Measurements from ENCODE around the gene EPAS1. TPM values are rescaled to one million over a fixed set of nuclear protein-coding genes. Genes with fewer than 3 reads are reported as not detected.

The EPAS1 gene
- total RNA-seq, 1 donor from 2014 or later = 5.1 TPM

DNA sequence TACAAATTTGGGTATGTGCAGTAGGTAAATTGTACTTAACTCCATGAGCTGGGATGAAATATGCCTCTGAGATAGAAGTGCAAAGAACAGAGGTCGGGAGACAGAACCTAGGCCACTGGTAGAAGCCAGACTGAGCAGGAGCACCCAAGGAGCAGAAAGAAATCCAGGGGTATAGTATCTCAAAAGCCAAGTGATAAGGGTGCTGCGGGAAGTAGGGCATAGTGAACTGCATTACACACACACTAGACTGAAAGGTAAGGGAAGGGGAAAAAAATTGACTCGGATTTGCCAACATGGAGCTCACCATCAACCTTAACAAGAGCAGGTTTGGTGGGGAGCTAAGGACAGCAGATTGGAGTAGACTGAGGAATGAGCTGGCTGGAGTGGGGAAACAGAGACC is 92.8 kb downstream of the EPAS1 start:
- H3K9me3 Mint-ChIP-seq (ENCODE audit: low read depth) = no peaks in the 10 kb centered on the region
- H3K4me3 Mint-ChIP-seq (ENCODE audit: low read depth) = no peak overlapping the region
- H3K36me3 Mint-ChIP-seq (ENCODE audit: insufficient read depth) = no peaks in the 10 kb centered on the region
- no peak overlapping the region for H3K27ac Mint-ChIP-seq
- TF ChIP-seq, protein P1, sequence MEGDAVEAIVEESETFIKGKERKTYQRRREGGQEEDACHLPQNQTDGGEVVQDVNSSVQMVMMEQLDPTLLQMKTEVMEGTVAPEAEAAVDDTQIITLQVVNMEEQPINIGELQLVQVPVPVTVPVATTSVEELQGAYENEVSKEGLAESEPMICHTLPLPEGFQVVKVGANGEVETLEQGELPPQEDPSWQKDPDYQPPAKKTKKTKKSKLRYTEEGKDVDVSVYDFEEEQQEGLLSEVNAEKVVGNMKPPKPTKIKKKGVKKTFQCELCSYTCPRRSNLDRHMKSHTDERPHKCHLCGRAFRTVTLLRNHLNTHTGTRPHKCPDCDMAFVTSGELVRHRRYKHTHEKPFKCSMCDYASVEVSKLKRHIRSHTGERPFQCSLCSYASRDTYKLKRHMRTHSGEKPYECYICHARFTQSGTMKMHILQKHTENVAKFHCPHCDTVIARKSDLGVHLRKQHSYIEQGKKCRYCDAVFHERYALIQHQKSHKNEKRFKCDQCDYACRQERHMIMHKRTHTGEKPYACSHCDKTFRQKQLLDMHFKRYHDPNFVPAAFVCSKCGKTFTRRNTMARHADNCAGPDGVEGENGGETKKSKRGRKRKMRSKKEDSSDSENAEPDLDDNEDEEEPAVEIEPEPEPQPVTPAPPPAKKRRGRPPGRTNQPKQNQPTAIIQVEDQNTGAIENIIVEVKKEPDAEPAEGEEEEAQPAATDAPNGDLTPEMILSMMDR (IDR thresholded peaks at IDR 0.05; ENCODE audit: unreplicated experiment) = no peak
- no peaks in the 10 kb centered on the region for H3K4me1 Mint-ChIP-seq (ENCODE audit: low read depth)
- peaks cover 6% of the 10 kb centered on the region for H3K27me3 Mint-ChIP-seq
- DNase-seq (ENCODE audit: low spot score, unreplicated experiment) = no peak

DNA sequence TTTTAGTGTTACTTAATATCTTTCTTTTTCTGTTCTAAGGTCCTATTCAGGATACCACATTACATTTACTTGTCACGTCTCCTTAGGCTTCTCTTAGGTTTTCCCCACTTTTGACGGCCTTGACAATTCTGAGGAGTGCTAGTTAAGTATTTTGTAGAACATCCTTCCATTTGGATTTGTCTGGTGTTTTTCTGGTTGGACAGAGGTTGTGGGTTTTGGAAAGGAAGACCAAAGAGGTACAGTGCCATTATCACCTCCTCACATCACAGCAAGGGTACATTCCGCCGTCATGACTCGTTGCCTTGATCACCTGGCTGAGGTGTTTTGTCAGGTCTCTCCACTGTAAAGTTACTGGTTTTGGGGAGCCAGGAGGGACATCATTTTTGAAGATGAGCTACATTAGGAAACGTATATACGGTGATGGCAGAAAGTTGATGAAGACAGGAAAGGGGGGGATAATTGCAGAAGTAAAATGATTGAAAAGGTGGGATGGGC is 93.7 kb downstream of the EPAS1 start:
- Mint-ChIP-seq H3K4me1 (ENCODE audit: low read depth) (no peaks in the 10 kb centered on the region), H3K4me3 (ENCODE audit: low read depth) (no peak overlapping the region), H3K27me3 (peaks cover 6% of the 10 kb centered on the region), H3K36me3 (ENCODE audit: insufficient read depth) (no peaks in the 10 kb centered on the region), H3K27ac (no peak overlapping the region), H3K9me3 (ENCODE audit: low read depth) (no peaks in the 10 kb centered on the region)
- TF ChIP-seq, protein P1 (IDR thresholded peaks at IDR 0.05; ENCODE audit: unreplicated experiment) = no peak
- no peak for DNase-seq (ENCODE audit: low spot score, unreplicated experiment)

DNA sequence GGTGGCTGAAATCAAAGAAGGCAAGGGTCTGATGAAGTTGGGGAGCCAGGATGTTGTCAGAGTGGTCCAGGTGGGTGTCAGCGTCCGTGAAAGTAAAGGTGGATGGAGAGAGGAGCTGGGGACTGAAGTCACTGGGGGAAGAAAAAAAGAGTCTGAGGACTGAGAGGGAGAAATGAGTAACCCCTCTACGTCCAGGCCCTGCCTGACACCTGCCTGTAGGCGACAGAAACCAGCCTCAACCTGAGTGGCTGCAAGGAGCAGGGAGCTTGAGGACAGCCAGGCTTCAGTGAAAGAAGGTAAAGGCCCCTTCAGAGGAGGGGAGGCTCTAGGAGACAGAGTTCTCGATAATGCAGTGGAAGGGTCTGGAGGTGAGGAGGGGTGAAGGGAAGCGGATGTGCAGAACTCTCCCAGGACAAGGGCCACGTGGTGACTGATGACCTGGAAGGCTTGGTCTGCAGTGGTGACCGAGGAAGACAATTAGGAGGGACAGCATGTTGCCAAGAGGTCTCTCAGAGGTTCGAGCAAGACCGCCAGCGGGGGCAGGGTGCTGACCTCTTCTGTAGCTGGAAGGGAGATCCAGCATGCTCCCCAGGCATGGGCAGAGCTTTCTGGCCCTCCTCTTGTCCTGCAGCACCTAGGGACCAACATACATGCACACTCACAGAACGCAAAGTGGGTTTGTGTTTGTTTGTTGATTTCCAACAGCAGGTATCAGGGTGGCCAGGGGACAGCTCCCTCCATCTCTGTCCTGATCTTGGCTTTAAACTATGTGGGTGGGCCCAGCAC is 95.5 kb downstream of the EPAS1 start:
- no peak overlapping the region for H3K4me3 Mint-ChIP-seq (ENCODE audit: low read depth)
- H3K9me3 Mint-ChIP-seq (ENCODE audit: low read depth) = no peaks in the 10 kb centered on the region
- no peak overlapping the region for H3K27ac Mint-ChIP-seq

DNA sequence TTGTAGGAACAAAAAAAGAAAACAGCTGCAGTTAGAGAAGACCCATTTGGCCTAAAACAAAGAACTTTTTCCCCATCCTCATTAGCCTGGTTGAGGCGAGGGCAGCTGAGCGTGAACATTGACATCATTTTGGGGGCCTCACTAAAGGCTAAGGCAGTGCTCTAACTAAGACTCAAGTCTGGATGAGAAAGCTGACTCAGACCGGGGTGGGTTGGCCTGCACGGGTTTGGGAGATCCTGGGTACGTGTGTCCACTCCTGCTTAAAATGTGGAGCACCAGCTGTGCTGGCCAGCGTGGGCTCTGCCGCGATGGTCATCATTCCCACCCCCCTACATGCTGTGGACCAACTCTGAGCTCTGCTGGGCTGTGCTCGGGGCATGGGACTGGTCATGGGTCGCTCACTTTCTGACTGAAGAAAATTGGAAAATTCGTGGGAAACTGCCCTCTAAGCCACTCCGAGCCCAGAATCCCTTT is 96.2 kb downstream of the EPAS1 start:
- DNase-seq (ENCODE audit: low spot score, unreplicated experiment) = no peak
- H3K27ac Mint-ChIP-seq = no peak overlapping the region

More for the DNA sequence above, 95.5 kb downstream of the EPAS1 start:
- peaks cover 6% of the 10 kb centered on the region for H3K27me3 Mint-ChIP-seq
- no peak for DNase-seq (ENCODE audit: low spot score, unreplicated experiment)
- H3K4me1 Mint-ChIP-seq (ENCODE audit: low read depth) = no peaks in the 10 kb centered on the region
- H3K36me3 Mint-ChIP-seq (ENCODE audit: insufficient read depth) = no peaks in the 10 kb centered on the region
- TF ChIP-seq, protein P1 (IDR thresholded peaks at IDR 0.05; ENCODE audit: unreplicated experiment) = no peak

DNA sequence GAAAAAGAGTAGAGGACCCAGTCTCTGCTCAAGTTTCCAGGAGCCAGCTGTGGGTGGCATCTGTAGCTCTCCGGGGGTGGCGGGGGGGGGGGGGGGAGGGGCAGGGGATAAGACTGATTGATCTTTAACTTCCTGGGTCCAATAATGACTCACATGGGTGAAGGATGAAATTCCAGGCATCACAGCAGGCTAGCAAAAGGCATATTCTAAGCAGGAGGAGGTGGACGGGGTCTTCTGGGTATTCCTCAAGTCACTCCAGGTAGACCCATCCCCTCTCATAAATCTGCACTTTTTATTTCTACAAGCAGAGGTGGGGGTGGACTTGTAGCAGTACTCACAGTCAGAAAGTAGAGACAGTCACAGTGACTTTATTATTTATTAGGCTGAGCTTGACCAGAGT is 96.7 kb downstream of the EPAS1 start:
- TF ChIP-seq, protein P1 (IDR thresholded peaks at IDR 0.05; ENCODE audit: unreplicated experiment) = no peak
- Mint-ChIP-seq H3K36me3 (ENCODE audit: insufficient read depth) (no peaks in the 10 kb centered on the region), H3K4me3 (ENCODE audit: low read depth) (no peak overlapping the region), H3K27me3 (peaks cover 9% of the 10 kb centered on the region), H3K4me1 (ENCODE audit: low read depth) (no peaks in the 10 kb centered on the region), H3K9me3 (ENCODE audit: low read depth) (no peaks in the 10 kb centered on the region), H3K27ac (no peak overlapping the region)
- no peak for DNase-seq (ENCODE audit: low spot score, unreplicated experiment)

More for the DNA sequence above, 96.2 kb downstream of the EPAS1 start:
- H3K9me3 Mint-ChIP-seq (ENCODE audit: low read depth) = no peaks in the 10 kb centered on the region
- H3K36me3 Mint-ChIP-seq (ENCODE audit: insufficient read depth) = no peaks in the 10 kb centered on the region
- TF ChIP-seq, protein P1 (IDR thresholded peaks at IDR 0.05; ENCODE audit: unreplicated experiment) = no peak
- no peak overlapping the region for H3K4me3 Mint-ChIP-seq (ENCODE audit: low read depth)
- no peaks in the 10 kb centered on the region for H3K4me1 Mint-ChIP-seq (ENCODE audit: low read depth)
- peaks cover 9% of the 10 kb centered on the region for H3K27me3 Mint-ChIP-seq
